Measurements from ENCODE around the gene FLNA. TPM values are rescaled to one million over a fixed set of nuclear protein-coding genes. Genes with fewer than 3 reads are reported as not detected.

The FLNA gene
- total RNA-seq, 1 experiment from 2014 or later = 920 TPM

GRCh38 chrX:154332561-154332960 is 41.9 kb downstream of the FLNA start:
- TF ChIP-seq REST (IDR thresholded peaks at IDR 0.05; ENCODE audit: insufficient read depth in 1 of 2, low read depth in 2 of 2, low read length in 1 of 2) = no peak
- TF ChIP-seq SIN3A (IDR thresholded peaks at IDR 0.05; ENCODE audit: borderline replicate concordance, insufficient read depth, low read depth, low read length) = no peak
- TF ChIP-seq CTCF (IDR thresholded peaks at IDR 0.05) = no peak
- no peak for TF ChIP-seq TCF7L2 (IDR thresholded peaks at IDR 0.05; ENCODE audit: low read depth, low read length)
- TF ChIP-seq POLR2AphosphoS5 (IDR thresholded peaks at IDR 0.05; ENCODE audit: low read depth, low read length) = no peak
- H3K4me3 ChIP-seq (ENCODE audit: low read depth in 2 of 2, low read length in 2 of 2) = no peak overlapping the region
- H3K27me3 ChIP-seq (ENCODE audit: control insufficient read depth, insufficient read depth, low read length) = no peaks in the 10 kb centered on the region
- ATAC-seq = no peak
- H3K27ac ChIP-seq (ENCODE audit: low read length) = no peak overlapping the region
- no peaks in the 10 kb centered on the region for H3K4me1 ChIP-seq (ENCODE audit: control insufficient read depth, insufficient read depth, low read length)
- no TSS peak for BruUV-seq (replicated peaks)
- CTCF ChIA-PET = no interaction called here
- no peaks in the 10 kb centered on the region for H3K36me3 ChIP-seq (ENCODE audit: control insufficient read depth, insufficient read depth, low read length)
- intact Hi-C loops (cut with micrococcal nuclease; ENCODE audit: unreplicated experiment) (no loop called here), in situ Hi-C loops (cut with HindIII; ENCODE audit: low pct_unique_long_range_greater_than_20kb, low sequenced_read_pairs) (no loop called here)
- DNase-seq (ENCODE audit: low read depth, low spot score) = no peak
- POLR2A ChIA-PET = no interaction called here
- no peaks in the 10 kb centered on the region for H3K9me3 ChIP-seq (ENCODE audit: control insufficient read depth, insufficient read depth, low read depth, low read length)

- Histone ChIP-seq H3K4me3 (ENCODE audit: low read depth in 2 of 2, low read length in 2 of 2) (no peak overlapping the region), H3K9me3 (ENCODE audit: control insufficient read depth, insufficient read depth, low read depth, low read length) (no peaks in the 10 kb centered on the region), H3K4me1 (ENCODE audit: control insufficient read depth, insufficient read depth, low read length) (no peaks in the 10 kb centered on the region), H3K36me3 (ENCODE audit: control insufficient read depth, insufficient read depth, low read length) (no peaks in the 10 kb centered on the region), H3K27me3 (ENCODE audit: control insufficient read depth, insufficient read depth, low read length) (peaks cover 7% of the 10 kb centered on the region; the same call in 1 of the 2 replicates), H3K27ac (ENCODE audit: low read length) (no peak overlapping the region)
- no peak for TF ChIP-seq REST (IDR thresholded peaks at IDR 0.05; ENCODE audit: insufficient read depth in 1 of 2, low read depth in 2 of 2, low read length in 1 of 2)
- no peak for TF ChIP-seq TCF7L2 (IDR thresholded peaks at IDR 0.05; ENCODE audit: low read depth, low read length)
- TF ChIP-seq POLR2AphosphoS5 (IDR thresholded peaks at IDR 0.05; ENCODE audit: low read depth, low read length) = no peak
- no peak for TF ChIP-seq SIN3A (IDR thresholded peaks at IDR 0.05; ENCODE audit: borderline replicate concordance, insufficient read depth, low read depth, low read length)
- no peak for TF ChIP-seq CTCF (IDR thresholded peaks at IDR 0.05)
- POLR2A ChIA-PET = no interaction called here
- in situ Hi-C loops (cut with HindIII; ENCODE audit: low pct_unique_long_range_greater_than_20kb, low sequenced_read_pairs) = no loop called here
- intact Hi-C loops (cut with micrococcal nuclease; ENCODE audit: unreplicated experiment) = no loop called here
- ATAC-seq (no peak), DNase-seq (ENCODE audit: low read depth, low spot score) (no peak)
- CTCF ChIA-PET = no interaction called here
- no TSS peak for BruUV-seq (replicated peaks)
Measured at GRCh38 chrX:154329294-154329693, 45.1 kb downstream of the FLNA start.
